GM19240 (cell line): Measurements from ENCODE around the gene GDPD3.
A peak's percentile ranks its signal among the peaks of the same experiment; 100 is the strongest.
"Not testable (repeated sequence)": the region's sequence is repeated elsewhere in the genome, so short reads cannot be mapped to it uniquely, and the experiment has no call there.

Experiments
- DNase-seq: peaks from one replicate; pipeline ENCODE4 v3.0.0; 2011; ENCODE audit warnings: low spot score; ENCODE audit not compliant: insufficient read length

The GDPD3 gene

GRCh38 chr16:30124985-30125379 lies 11.6 kb upstream of the GDPD3 start:
- DNase-seq = no peak

DNA sequence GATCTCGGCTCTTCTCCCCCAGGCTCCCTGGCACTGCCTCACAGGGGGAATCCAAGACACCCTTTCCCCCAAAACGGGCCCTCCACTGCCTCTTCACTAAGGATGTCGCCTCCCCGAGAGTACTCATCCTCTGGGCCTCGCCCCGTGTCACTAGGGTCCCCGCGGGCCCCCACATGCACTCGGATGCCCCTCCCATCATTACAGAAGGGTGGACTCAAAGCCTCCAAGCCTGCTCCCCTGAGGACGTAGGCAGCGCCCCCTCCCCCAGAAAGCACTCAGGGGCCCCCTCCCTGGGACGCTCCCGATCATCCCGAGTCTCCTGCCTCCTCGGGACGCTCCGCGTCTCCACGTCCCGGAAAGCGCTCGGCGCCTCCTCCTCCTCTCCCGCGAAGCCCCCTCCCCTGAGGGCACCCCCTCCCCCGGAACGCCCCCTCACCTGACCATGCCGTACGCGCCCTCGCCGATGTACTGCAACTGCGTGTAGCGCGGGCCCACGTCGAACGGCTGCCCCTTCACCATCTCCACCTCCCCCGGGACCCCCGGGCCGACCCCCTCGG lies 9.3 kb upstream of the GDPD3 start:
- no peak for DNase-seq

- no peak for DNase-seq
These were observed 8.6 kb upstream of the GDPD3 start for GRCh38 chr16:30121741-30122571.

GRCh38 chr16:30120340-30121105 lies 7.2 kb upstream of the GDPD3 start:
- DNase-seq = no peak

DNA sequence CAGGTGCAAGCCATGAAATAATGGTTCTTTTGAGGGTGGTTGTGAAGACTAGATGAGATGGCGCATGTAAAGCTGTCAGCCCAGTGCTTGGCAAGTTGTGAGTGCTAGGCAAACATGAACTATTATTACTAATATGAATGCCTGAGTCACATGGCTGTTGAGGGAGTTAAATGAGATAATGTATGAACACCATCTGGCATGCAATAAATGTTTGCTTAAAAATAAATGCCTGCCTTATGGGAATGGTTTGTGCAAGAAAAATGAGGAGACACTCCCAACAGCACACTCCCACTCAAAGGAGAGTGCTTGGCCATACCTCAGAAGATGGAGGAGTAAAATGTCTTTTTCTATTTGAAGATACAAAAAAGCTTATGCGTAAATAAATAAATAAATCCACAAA lies 6.1 kb upstream of the GDPD3 start:
- no peak for DNase-seq

GRCh38 chr16:30117768-30118167 lies 4.4 kb upstream of the GDPD3 start:
- DNase-seq = no peak

GRCh38 chr16:30116291-30117207 lies 3.2 kb upstream of the GDPD3 start:
- no peak for DNase-seq

GRCh38 chr16:30115238-30115637 lies 1.9 kb upstream of the GDPD3 start:
- DNase-seq = no peak

GRCh38 chr16:30114833-30115232 lies 1.5 kb upstream of the GDPD3 start:
- not testable (repeated sequence) for DNase-seq

DNA sequence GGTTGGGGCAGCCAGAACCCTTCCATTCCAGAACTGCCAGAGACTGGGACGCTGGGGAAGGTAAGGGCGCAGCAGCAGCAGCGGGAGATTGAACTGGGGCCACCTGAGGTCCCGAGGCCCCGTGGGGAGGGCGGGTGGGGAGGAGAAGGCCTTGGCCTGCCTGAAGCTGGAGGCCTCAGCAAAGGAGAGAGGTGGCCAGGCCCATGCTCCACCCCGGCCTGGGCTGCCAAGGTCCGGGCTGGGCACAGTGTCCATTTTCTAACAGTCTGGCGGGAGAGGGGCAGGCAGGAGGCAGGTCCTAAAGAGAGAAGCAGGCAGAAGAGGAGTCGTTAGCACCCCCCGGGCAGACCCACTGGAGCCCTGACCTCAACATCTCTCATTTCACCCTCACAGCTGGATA lies 1.1 kb upstream of the GDPD3 start:
- no peak for DNase-seq

DNA sequence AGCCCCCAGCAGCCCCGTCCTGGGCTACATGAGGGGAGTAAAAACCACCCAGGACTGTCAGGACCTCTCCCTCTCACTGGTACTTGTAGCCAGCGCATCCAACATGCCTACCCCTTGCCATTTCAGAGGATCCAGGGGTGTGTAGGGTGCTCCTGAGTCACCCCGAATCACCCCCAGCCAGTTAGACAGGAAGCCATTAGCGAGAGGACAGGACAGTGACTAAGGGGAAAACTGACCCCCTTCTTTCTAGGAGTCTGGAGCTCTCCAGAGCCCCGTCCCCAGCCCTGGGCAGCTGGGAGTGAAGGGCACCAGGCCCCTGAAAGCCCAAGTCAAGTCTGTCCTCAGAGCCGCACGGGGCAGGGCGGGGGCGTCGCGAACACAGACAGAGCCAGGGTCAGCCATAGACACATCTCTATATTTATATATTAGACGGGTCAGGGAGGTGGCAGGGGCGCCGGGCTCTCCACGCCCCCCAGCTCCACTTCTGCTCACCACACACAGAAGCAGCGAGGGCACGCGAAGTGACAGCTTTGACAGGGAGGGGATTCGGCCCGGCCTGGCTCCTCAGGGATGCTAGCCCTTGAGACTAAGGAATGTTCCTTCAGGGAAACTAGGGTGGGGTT lies 485 bp upstream of the GDPD3 start:
- DNase-seq = no peak

DNA sequence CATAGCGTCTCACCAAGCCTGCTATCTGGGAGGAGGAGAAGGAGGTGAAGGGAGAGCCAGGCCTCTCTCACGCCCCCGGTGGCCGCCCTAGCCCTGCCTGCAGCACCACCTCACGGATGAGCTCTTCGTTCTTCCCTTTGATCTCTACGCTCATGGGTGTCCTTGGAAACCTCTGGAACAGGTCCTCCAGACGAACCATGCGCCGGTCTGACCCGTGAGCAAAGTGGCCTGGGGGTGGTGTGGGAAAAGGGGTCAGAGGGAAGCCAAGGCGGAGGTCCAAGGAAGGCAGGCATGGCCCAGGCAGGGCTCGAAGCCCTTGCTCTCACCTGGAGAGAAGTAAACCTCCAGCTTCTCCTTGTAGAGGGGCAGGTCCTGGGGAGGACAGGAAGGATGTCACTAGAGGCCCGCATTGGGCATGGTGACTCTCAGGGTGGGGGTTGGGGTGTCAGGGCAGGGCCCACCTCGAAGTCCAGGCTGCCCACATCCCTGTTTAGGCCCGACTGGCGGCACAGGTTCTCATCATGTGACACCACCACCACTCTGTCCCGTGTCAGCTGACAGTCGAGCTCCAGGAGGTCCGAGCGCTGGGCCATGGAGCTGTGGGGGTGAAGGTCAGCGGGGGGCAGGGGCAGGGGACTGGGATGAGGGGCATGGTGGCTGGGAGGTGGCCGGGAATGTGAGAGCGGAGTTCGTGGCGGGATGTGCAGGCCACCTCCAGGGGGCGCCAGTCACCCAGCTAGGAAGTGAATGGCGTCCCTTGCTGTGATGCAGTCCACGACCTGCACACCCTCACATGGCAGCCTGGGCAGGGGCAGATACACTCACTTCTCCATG lies 923 bp downstream of the GDPD3 start:
- DNase-seq = peak; percentile 43

- no peak for DNase-seq
These were observed 2.7 kb downstream of the GDPD3 start for GRCh38 chr16:30110661-30111060.

- DNase-seq = no peak
These were observed 5.1 kb downstream of the GDPD3 start for GRCh38 chr16:30108059-30108850.

DNA sequence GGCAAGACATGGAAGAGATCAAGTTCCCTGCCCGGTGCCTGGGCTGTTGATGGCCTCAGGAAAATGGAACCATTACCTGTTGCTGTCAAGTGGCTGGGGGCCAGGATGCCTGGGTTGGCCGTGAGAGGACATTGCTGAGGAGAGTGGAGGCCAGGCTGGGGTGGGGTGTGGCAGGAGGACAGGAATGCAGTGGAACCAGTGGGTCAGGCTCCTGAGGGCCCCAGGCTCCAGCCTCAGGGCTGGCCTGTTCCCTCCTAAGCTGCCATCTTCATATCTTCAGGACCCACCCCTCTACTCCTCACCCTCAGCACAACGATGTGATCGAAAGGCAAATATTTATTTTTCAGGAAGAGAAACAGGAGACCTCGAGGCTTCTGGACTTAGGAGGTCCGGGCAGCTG lies 8.8 kb downstream of the GDPD3 start:
- no peak for DNase-seq

GRCh38 chr16:30104090-30104489 lies 9.2 kb downstream of the GDPD3 start:
- DNase-seq = no peak

- no peak for DNase-seq
These were observed 16.3 kb downstream of the GDPD3 start for GRCh38 chr16:30096862-30097563.

- peak; percentile 93 for DNase-seq
These were observed 17.1 kb downstream of the GDPD3 start, which contains the start of gene YPEL3 for GRCh38 chr16:30096105-30096861. YPEL3 (minus strand) TSS chr16:30096213; CDS start chr16:30095482, 731 bp downstream.
